ENCODE data around the gene RAD23B. TPM values are rescaled to one million over a fixed set of nuclear protein-coding genes. Genes with fewer than 3 reads are reported as not detected.
"Not testable (repeated sequence)": the region's sequence is repeated elsewhere in the genome, so short reads cannot be mapped to it uniquely, and the experiment has no call there.

The RAD23B gene
- 100 to 1,000 TPM; 136 to 160 (median 154) TPM for polyA plus RNA-seq (ENCODE audit: insufficient read length in 4 of 4)

GRCh38 chr9:107282759-107283622, at the start of gene RAD23B:
TSS of gene RAD23B (plus strand) at chr9:107283279. CDS start at chr9:107283630, 351 bp downstream.
- peak; percentile 96 to 98 (median 97) for DNase-seq (ENCODE audit: low read depth in 4 of 4, low spot score in 3 of 4)

- DNase-seq (ENCODE audit: low read depth in 4 of 4, low spot score in 3 of 4): no peak
Observed at GRCh38 chr9:107235765-107236442, 47.2 kb upstream of the RAD23B start.

DNA sequence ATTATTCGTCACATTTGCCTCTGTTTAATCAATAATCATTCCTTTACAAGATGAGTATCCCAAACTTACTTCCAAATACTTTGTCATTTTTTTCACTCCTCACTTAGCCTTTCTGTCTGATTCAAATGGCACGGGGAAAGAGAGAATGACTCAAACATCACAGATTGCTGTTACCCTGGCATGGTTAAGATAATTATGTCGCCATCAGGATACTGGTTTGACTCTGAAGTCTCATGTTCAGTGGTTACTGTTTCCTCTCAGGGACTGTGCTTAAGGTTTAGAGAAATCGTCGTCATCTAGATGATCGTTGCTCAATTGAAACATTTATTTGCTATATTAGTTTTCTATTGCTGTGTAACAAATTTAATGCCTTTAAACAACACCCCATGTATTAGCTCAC, 45.2 kb upstream of the RAD23B start:
- DNase-seq (ENCODE audit: low read depth in 4 of 4, low spot score in 3 of 4): no peak

DNA sequence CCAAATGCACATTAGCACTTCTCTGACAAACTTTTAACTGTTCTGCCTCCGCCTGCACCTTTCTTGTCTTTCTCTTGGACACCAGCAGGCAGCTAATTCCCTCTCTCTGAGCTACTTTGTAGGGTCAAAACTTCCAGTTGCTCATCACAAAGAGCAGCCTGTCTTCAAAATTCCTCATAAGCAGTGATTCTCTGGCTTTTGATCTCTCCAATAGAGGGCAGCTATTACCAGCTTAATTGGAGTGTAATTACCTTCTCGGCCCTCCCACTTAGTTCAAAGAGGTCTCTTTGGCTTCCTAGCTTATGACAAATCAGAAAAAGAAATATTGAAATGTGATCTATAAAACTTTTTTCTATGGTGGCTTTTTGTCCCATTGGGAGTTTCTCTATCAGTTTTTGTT, 43.6 kb upstream of the RAD23B start:
- no peak for DNase-seq (ENCODE audit: low read depth in 4 of 4, low spot score in 3 of 4)

- DNase-seq (ENCODE audit: low read depth in 4 of 4, low spot score in 3 of 4): no peak
Observed at GRCh38 chr9:107240260-107240659, 42.8 kb upstream of the RAD23B start.

DNA sequence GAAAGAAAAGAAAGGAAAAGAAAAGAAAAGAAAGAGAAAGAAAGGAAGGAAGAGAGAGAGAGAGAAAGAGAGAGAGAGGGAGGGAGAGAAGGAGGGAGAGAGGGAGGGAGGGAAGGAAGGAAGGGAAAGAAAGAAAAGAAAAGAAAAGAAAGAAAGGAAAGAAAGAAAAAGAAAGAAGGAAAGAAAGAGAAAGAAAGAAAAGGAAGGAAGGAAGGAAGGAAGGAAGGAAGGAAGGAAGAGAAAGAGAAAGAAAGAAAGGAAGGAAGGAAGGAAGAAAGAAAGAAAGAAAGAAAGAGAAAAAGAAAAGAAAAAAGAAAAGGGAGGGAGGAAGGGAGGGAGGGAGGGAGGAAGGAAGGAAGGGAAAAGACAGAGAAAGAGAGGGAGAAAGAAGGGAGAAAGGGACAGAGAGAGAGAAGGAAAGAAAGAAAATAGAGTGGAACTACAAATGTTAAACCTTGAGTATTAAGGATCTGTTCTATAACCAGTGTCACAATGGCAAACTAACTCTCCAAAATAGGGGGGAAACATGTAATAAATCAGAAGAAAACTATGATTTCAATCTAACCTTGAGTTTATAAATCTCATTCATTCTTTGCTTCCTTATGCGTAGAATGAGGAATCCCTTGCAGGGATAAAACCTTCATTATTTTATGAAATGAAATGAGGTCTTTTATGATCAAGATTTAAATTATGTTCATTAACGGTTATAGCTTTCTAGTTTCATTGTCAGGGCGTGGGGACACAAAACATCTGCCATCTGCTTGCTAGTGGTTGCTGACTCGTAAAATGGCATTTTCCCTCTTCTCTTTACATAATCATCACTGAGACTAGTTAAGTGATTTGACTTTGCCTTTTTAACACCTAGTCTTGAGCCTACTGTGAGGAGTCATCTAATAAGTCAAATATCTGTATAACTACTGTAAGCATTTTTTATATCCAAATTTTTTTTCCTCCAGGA, 40.7 kb upstream of the RAD23B start:
- DNase-seq (ENCODE audit: low read depth in 4 of 4, low spot score in 3 of 4): peak in 1 of 4 donors; percentile 52

GRCh38 chr9:107243742-107244141, 39.3 kb upstream of the RAD23B start:
- DNase-seq (ENCODE audit: low read depth in 4 of 4, low spot score in 3 of 4): no peak

DNA sequence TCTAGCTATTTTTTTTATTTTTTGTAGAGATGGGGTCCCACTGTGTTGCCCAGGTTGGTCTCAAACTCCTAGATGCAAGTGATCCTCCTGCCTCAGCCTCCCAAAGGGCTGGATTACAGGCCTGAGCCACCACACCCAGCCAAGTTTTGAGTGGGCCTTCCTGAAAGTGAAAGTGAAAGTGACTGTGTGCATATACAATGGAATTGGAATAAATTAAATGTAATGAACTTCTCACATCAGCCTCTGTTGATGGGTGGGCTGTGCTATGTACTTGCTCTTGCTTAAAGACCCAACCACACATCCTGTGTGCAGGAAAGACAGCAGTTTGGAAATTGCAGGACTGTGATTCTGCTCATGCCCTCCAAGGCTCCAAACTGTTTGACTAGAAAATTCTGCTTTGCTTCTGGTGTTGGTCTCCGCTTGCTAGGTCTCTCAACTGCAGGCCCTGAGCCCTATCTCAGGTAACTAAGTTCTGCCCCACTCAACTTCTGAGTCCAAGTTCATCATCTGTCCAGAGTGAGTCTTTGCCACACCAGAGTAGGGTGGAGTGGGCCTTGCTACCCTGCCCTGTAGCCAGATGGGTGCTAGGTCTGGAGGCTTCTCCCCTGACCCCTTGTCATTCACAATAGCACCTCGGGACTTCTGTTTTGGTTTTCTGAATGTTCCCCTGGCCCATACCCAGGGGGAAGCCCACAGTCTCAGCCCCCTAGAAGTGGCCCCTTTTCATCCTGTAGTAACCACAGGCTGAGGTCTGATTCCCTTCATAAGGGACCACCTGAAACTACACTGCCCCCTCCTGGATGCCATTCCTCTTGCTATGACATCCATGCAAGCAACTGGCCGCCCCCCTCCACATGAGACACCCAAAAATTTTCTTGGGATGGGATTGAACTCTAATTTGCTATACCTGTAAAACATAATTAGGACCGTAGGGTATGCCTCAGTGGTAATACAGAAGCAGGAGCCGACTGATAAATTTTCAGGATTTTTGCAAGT, 36.5 kb upstream of the RAD23B start:
- DNase-seq (ENCODE audit: low read depth in 4 of 4, low spot score in 3 of 4): no peak

- DNase-seq (ENCODE audit: low read depth in 4 of 4, low spot score in 3 of 4): no peak
Observed at GRCh38 chr9:107248714-107249113, 34.4 kb upstream of the RAD23B start.

GRCh38 chr9:107249131-107249533, 33.9 kb upstream of the RAD23B start:
- DNase-seq (ENCODE audit: low read depth in 4 of 4, low spot score in 3 of 4): peak in 1 of 4 donors; percentile 44

- no peak for DNase-seq (ENCODE audit: low read depth in 4 of 4, low spot score in 3 of 4)
Observed at GRCh38 chr9:107249665-107250285, 33.3 kb upstream of the RAD23B start.

- no peak for DNase-seq (ENCODE audit: low read depth in 4 of 4, low spot score in 3 of 4)
Observed at GRCh38 chr9:107251756-107252322, 31.2 kb upstream of the RAD23B start.

DNA sequence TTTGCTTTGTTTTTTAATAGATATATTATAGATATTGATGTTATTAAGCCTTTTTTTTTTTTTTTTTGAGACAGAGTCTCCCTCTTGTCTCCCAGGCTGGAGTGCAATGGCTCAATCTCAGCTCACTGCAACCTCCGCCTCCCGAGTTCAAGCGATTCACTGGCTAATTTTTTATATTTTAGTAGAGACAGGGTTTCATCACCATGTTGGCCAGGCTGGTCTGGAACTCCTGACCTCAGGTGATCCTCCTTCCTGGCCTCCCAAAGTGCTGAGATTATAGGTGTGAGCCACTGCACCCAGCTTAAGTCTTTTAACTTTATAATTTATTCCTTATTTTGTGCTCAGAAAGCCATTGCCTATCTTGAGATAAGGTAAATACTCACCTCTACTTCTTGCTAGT, 24.2 kb upstream of the RAD23B start:
- DNase-seq (ENCODE audit: low read depth in 4 of 4, low spot score in 3 of 4): no peak

DNA sequence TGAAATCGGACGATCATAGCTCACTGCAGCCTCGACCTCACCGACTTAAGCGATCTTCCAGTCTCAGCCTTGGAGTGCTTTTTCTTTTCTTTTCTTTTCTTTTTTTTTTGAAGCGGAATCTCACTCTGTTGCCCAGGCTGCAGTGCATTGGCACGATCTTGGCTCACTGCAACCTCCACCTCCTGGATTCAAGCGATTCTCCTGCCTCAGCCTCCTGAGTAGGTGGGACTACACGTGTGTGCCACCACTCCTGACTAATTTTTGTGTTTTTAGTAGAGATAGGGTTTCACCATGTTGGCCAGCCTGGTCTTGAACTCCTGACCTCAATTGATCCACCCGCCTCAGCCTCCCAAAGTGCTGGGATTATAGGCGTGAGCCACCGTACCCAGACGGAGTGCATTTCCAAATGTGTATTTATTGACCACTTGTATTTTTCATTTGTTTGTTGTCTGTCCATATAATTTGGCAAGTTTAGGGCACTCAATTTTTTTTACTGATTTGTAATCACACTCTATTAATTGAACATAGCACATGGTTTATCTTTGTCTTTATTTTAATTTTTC, 23.2 kb upstream of the RAD23B start:
- DNase-seq (ENCODE audit: low read depth in 4 of 4, low spot score in 3 of 4): not testable (repeated sequence)

DNA sequence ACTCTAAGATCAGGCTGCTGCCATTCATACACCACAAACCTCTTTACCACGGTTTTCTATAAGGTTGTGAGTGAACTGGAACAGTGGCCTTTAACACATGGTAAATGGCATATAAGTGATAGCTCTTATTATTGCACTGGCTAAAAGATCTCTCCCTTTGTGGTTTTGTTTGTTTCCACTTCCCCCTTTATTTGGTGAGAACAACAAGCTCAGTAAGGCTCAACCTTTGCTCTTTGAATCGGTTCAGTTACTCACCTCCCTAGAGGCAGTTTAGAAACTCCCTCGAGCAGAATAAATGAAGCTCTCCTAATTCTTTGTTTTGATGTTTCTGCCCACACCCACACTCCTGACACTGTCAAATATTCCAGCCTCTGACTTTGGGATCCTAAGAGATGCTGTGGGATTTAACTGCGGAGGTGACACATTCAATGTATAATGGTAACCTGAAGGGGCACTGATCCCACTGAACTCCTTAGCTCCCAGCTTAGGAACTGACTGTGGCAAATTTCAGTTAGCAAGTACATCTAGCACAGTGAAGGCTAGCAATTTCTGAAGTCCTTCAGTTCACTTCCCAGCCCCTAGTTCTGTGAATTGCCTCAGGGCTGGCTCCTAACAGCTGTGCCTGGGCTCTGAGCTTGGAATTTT, 22.5 kb upstream of the RAD23B start:
- no peak for DNase-seq (ENCODE audit: low read depth in 4 of 4, low spot score in 3 of 4)

GRCh38 chr9:107261106-107261505, 22.0 kb upstream of the RAD23B start:
- no peak for DNase-seq (ENCODE audit: low read depth in 4 of 4, low spot score in 3 of 4)

DNA sequence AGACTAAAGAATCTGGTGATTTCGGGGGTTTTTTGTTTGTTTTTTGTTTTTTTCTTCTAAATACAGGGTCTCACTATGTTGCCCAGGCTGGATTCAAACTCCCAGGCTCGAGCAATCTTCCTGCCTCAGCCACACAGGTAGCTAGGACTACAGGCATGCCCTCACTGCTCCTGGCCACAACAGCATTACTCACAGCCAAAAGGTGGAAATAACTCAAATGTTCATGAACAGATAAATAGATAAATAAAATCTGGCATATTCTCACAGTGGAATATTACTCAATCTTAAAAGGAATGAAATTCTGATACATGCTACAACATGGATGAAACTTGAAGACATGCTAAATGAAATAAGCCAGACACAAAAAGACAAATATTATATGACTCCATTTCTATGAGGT, 19.8 kb upstream of the RAD23B start:
- no peak for DNase-seq (ENCODE audit: low read depth in 4 of 4, low spot score in 3 of 4)
